ENCODE data around the gene PARD3B.

PARD3B gene

GRCh38 chr2:205017912-205018311 lies 472.6 kb downstream of the PARD3B start:
- TF ChIP-seq CTCF (conservative IDR thresholded peaks at IDR 0.05; ENCODE audit: low read depth) = no peak
- ChIA-PET CTCF (no interaction called here), POLR2A (ENCODE audit: low non-redundant PET) (no interaction called here)
- H3K27ac ChIP-seq = no peak overlapping the region
- DNase-seq (ENCODE audit: low spot score) = no peak

GRCh38 chr2:205020673-205021072 lies 475.4 kb downstream of the PARD3B start:
- no peak for DNase-seq (ENCODE audit: low spot score)
- no peak for TF ChIP-seq CTCF (conservative IDR thresholded peaks at IDR 0.05; ENCODE audit: low read depth)
- CTCF ChIA-PET = no interaction called here
- H3K27ac ChIP-seq = no peak overlapping the region
- POLR2A ChIA-PET (ENCODE audit: low non-redundant PET) = no interaction called here

- CTCF ChIA-PET = no interaction called here
- no peak for TF ChIP-seq CTCF (conservative IDR thresholded peaks at IDR 0.05; ENCODE audit: low read depth)
- POLR2A ChIA-PET (ENCODE audit: low non-redundant PET) = no interaction called here
- no peak overlapping the region for H3K27ac ChIP-seq
- no peak for DNase-seq (ENCODE audit: low spot score)
These were observed 477.6 kb downstream of the PARD3B start for GRCh38 chr2:205022841-205023240.

GRCh38 chr2:205024822-205025518 lies 479.7 kb downstream of the PARD3B start:
- ChIA-PET POLR2A (ENCODE audit: low non-redundant PET) (no interaction called here), CTCF (no interaction called here)
- no peak for TF ChIP-seq CTCF (conservative IDR thresholded peaks at IDR 0.05; ENCODE audit: low read depth)
- H3K27ac ChIP-seq = no peak overlapping the region
- DNase-seq (ENCODE audit: low spot score) = peak; percentile 83

DNA sequence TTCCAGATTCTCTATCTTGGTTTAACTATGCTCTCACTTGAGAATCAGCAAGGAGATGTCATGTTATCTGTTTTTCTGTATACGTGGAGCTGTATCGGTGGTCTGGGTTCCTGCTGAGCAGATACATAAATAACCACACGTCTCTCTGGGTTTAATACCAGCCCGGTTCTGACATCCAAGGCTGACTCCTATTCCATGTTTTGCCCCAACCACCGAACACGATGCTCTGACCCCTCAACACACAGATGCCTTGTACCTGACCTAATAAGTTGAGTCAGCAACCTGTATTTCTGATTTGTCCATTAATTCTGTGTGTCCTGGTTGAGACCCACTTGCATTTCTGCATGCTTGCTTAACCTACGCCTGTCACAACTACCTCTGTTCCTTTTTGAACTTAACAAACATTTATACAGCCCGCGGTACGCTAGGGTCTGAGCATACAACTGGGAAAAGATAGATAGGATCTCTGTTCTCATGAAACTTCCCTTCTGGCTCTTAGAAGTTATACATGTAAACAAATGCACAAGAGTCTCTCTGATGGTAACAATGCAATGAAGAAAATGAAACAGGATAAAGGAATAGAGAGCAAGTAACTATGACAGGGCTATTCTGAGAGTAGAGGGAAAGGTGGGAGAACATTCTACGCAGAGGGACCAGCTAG lies 480.4 kb downstream of the PARD3B start:
- no peak for TF ChIP-seq CTCF (conservative IDR thresholded peaks at IDR 0.05; ENCODE audit: low read depth)
- POLR2A ChIA-PET (ENCODE audit: low non-redundant PET) = no interaction called here
- H3K27ac ChIP-seq = no peak overlapping the region
- no peak for DNase-seq (ENCODE audit: low spot score)
- CTCF ChIA-PET = no interaction called here

DNA sequence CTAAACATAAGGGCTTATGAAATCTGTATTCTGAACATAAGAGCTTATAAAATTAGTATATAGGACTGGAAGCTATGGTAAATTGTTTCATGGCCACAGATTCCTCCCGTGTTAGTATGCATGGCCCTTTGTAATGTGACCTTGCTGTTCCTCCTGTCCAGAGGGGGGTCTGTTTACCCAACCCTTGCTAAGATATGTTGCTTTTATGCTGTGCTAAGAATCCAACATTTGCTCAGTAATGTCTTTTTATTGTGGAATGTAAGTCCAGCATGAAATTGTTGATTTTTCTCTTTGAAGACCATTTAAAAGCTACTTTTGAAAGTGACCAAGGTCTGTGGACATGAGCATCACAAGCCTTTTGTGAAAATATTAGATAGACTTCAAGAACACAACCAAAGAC lies 485.4 kb downstream of the PARD3B start:
- no peak for TF ChIP-seq CTCF (conservative IDR thresholded peaks at IDR 0.05; ENCODE audit: low read depth)
- H3K27ac ChIP-seq = no peak overlapping the region
- no peak for DNase-seq (ENCODE audit: low spot score)
- ChIA-PET CTCF (no interaction called here), POLR2A (ENCODE audit: low non-redundant PET) (no interaction called here)

Data from RWPE1 (cell line).